GM12878 (cell line): ENCODE measurements around the gene GLA. TPM values are rescaled to one million over a fixed set of nuclear protein-coding genes. Genes with fewer than 3 reads are reported as not detected.

Experiments used
- EP300 ChIP-seq, 2 experiments: fragments of 150-350 bp in 1 of 2; IDR thresholded peaks; 2 replicates each; pipeline ENCODE4 v1.6.1; 2011 to 2012; ENCODE audit warnings: low read depth in 2 of 2, low read length in 2 of 2, borderline replicate concordance in 1 of 2, improper control_type of control experiment in 1 of 2, inconsistent platforms in 1 of 2; ENCODE audit not compliant: control insufficient read depth in 1 of 2
- IRF4 ChIP-seq: IDR thresholded peaks from 2 replicates; pipeline ENCODE4 v1.6.1; 2011; ENCODE audit warnings: low read depth, low read length
- KDM1A ChIP-seq: fragments of 200-600 bp; sonication (generic); IDR thresholded peaks from 2 replicates; pipeline ENCODE4 v1.6.1; 2016; ENCODE audit warnings: borderline replicate concordance
- KLF5 ChIP-seq: fragments of 450-650 bp; IDR thresholded peaks from 2 replicates; pipeline ENCODE4 v1.6.1; 2014; ENCODE audit warnings: mild to moderate bottlenecking; ENCODE audit not compliant: partially characterized antibody
- NFYB ChIP-seq: IDR thresholded peaks from 2 replicates; pipeline ENCODE4 v1.6.1; 2011; ENCODE audit warnings: low read depth, mild to moderate bottlenecking, low read length, improper control_type of control experiment, moderate library complexity; ENCODE audit not compliant: insufficient read depth
- SREBF2 ChIP-seq: IDR thresholded peaks from 2 replicates; pipeline ENCODE4 v1.6.1; 2012; ENCODE audit warnings: mild to moderate bottlenecking, low read length
- SRF ChIP-seq, 2 experiments: IDR thresholded peaks; 2 replicates each; pipeline ENCODE4 v1.6.1; 2011; ENCODE audit warnings: low read depth in 2 of 2, low read length in 2 of 2, mild to moderate bottlenecking in 1 of 2, moderate library complexity in 1 of 2
- TAF1 ChIP-seq: IDR thresholded peaks from 2 replicates; pipeline ENCODE4 v1.6.1; 2011; ENCODE audit warnings: mild to moderate bottlenecking, low read depth, low read length, borderline replicate concordance
- ZSCAN29 ChIP-seq: fragments of 450-650 bp; IDR thresholded peaks from 2 replicates; pipeline ENCODE4 v1.6.1; 2017; ENCODE audit warnings: mild to moderate bottlenecking, moderate library complexity
- polyA plus RNA-seq, 11 experiments: library from polyadenylated mRNA; depleted of rRNA in 4 of 11; unstranded in 6 of 11; stranded (reverse) in 5 of 11; fragments of >200 nt; fragmentation: Nextera tagmentation in 4 of 11; fragmentation: Illumina TruSeq in 1 of 11; extraction: Ambion mirVana in 4 of 11; extraction: Trizol in 1 of 11; gene quantifications; 1 replicate in 1 of 11; 2 replicates in 10 of 11; pipeline versions ENCODE4 v1.2.1 to v1.2.3, GENCODE V29; 2011 to 2016; ENCODE audit warnings: inconsistent platforms in 2 of 11, missing spikeins in 2 of 11, low read depth in 1 of 11
- total RNA-seq, 4 experiments: library from RNA; depleted of rRNA in 3 of 4; stranded (reverse); fragments of >200 nt in 3 of 4; fragmentation: Illumina TruSeq in 1 of 4; extraction: Trizol in 1 of 4; gene quantifications; 2 replicates each; pipeline versions ENCODE4 v1.2.1 to v1.2.3, GENCODE V29; 2013 to 2021
- TF ChIP-seq, protein P1 (sequence below): fragments of 150-350 bp; IDR thresholded peaks from 2 replicates; pipeline ENCODE4 v1.6.1; 2016; ENCODE audit warnings: low read depth, low read length
- TF ChIP-seq, protein P2 (sequence below): IDR thresholded peaks from 2 replicates; pipeline ENCODE4 v1.6.1; 2012; ENCODE audit warnings: improper control_type of control experiment, low read depth, low read length; ENCODE audit not compliant: insufficient replicate concordance
- TF ChIP-seq, protein P3 (sequence below): IDR thresholded peaks from 2 replicates; pipeline ENCODE4 v1.6.1; 2012; ENCODE audit warnings: low read length, inconsistent platforms
- TF ChIP-seq, protein P4 (sequence below): fragments of 450-650 bp; IDR thresholded peaks from 2 replicates; pipeline ENCODE4 v1.6.1; 2018; ENCODE audit warnings: mild to moderate bottlenecking, low read depth, moderate library complexity; ENCODE audit not compliant: partially characterized antibody

Gene GLA
- total and polyA plus RNA-seq, 10 of the 15 experiments (the other 5 are each of a cell fraction or from before 2014, with no cell fraction given), result 23.8 to 66.4 (median 29.1) TPM

DNA sequence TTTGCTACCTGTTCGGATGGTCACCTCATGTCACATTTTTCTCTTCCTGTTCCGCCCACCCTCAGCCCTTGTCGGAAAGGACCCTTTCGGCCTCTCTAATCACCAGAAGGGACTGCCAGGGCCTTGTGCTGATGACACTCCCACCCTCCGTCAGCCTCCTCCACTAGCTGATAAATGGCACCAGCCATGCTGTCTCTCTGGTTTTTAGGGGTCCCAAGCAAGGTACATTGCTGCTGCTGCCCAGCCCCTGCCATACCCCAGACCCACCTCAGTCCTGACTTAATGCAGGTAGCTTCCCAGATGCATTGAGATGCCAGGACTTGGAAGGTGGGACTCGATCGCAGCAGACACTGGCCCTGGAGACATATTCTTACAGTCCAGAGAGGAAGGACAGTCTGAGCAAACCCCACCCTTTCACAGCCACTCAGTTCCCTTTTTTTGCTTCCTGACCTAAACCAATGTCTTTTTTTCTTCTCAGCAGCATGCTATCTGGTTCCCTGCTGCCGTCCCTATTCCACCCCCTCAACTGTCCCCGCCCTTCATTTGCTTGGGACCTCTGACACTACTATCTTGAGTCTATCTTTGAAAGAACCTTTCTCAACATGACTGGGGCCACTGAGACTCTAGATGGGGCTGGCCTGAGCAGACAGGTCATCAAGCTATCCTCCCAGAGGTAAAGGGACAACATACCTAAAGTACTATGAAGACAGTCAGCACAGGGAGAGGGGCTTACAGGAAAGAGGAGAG is 21.8 kb downstream of the GLA start, which contains the start of gene BTK (continued):
- TF ChIP-seq, protein P1, sequence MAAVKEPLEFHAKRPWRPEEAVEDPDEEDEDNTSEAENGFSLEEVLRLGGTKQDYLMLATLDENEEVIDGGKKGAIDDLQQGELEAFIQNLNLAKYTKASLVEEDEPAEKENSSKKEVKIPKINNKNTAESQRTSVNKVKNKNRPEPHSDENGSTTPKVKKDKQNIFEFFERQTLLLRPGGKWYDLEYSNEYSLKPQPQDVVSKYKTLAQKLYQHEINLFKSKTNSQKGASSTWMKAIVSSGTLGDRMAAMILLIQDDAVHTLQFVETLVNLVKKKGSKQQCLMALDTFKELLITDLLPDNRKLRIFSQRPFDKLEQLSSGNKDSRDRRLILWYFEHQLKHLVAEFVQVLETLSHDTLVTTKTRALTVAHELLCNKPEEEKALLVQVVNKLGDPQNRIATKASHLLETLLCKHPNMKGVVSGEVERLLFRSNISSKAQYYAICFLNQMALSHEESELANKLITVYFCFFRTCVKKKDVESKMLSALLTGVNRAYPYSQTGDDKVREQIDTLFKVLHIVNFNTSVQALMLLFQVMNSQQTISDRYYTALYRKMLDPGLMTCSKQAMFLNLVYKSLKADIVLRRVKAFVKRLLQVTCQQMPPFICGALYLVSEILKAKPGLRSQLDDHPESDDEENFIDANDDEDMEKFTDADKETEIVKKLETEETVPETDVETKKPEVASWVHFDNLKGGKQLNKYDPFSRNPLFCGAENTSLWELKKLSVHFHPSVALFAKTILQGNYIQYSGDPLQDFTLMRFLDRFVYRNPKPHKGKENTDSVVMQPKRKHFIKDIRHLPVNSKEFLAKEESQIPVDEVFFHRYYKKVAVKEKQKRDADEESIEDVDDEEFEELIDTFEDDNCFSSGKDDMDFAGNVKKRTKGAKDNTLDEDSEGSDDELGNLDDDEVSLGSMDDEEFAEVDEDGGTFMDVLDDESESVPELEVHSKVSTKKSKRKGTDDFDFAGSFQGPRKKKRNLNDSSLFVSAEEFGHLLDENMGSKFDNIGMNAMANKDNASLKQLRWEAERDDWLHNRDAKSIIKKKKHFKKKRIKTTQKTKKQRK, result no peak
- TF ChIP-seq, protein P2, sequence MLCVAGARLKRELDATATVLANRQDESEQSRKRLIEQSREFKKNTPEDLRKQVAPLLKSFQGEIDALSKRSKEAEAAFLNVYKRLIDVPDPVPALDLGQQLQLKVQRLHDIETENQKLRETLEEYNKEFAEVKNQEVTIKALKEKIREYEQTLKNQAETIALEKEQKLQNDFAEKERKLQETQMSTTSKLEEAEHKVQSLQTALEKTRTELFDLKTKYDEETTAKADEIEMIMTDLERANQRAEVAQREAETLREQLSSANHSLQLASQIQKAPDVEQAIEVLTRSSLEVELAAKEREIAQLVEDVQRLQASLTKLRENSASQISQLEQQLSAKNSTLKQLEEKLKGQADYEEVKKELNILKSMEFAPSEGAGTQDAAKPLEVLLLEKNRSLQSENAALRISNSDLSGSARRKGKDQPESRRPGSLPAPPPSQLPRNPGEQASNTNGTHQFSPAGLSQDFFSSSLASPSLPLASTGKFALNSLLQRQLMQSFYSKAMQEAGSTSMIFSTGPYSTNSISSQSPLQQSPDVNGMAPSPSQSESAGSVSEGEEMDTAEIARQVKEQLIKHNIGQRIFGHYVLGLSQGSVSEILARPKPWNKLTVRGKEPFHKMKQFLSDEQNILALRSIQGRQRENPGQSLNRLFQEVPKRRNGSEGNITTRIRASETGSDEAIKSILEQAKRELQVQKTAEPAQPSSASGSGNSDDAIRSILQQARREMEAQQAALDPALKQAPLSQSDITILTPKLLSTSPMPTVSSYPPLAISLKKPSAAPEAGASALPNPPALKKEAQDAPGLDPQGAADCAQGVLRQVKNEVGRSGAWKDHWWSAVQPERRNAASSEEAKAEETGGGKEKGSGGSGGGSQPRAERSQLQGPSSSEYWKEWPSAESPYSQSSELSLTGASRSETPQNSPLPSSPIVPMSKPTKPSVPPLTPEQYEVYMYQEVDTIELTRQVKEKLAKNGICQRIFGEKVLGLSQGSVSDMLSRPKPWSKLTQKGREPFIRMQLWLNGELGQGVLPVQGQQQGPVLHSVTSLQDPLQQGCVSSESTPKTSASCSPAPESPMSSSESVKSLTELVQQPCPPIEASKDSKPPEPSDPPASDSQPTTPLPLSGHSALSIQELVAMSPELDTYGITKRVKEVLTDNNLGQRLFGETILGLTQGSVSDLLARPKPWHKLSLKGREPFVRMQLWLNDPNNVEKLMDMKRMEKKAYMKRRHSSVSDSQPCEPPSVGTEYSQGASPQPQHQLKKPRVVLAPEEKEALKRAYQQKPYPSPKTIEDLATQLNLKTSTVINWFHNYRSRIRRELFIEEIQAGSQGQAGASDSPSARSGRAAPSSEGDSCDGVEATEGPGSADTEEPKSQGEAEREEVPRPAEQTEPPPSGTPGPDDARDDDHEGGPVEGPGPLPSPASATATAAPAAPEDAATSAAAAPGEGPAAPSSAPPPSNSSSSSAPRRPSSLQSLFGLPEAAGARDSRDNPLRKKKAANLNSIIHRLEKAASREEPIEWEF, result no peak
- TF ChIP-seq, protein P3, sequence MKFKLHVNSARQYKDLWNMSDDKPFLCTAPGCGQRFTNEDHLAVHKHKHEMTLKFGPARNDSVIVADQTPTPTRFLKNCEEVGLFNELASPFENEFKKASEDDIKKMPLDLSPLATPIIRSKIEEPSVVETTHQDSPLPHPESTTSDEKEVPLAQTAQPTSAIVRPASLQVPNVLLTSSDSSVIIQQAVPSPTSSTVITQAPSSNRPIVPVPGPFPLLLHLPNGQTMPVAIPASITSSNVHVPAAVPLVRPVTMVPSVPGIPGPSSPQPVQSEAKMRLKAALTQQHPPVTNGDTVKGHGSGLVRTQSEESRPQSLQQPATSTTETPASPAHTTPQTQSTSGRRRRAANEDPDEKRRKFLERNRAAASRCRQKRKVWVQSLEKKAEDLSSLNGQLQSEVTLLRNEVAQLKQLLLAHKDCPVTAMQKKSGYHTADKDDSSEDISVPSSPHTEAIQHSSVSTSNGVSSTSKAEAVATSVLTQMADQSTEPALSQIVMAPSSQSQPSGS, result no peak
- no peak for TF ChIP-seq KLF5
- no peak for TF ChIP-seq ZSCAN29
- TF ChIP-seq IRF4, result peak; percentile 55
- TF ChIP-seq, protein P4, sequence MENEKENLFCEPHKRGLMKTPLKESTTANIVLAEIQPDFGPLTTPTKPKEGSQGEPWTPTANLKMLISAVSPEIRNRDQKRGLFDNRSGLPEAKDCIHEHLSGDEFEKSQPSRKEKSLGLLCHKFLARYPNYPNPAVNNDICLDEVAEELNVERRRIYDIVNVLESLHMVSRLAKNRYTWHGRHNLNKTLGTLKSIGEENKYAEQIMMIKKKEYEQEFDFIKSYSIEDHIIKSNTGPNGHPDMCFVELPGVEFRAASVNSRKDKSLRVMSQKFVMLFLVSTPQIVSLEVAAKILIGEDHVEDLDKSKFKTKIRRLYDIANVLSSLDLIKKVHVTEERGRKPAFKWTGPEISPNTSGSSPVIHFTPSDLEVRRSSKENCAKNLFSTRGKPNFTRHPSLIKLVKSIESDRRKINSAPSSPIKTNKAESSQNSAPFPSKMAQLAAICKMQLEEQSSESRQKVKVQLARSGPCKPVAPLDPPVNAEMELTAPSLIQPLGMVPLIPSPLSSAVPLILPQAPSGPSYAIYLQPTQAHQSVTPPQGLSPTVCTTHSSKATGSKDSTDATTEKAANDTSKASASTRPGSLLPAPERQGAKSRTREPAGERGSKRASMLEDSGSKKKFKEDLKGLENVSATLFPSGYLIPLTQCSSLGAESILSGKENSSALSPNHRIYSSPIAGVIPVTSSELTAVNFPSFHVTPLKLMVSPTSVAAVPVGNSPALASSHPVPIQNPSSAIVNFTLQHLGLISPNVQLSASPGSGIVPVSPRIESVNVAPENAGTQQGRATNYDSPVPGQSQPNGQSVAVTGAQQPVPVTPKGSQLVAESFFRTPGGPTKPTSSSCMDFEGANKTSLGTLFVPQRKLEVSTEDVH, result no peak
- TF ChIP-seq SREBF2, result no peak
- TF ChIP-seq EP300 (IDR thresholded peaks at IDR 0.05; ENCODE audit: borderline replicate concordance in 1 of 2, control insufficient read depth in 1 of 2, low read depth in 2 of 2, low read length in 2 of 2), result no peak
- no peak for TF ChIP-seq NFYB
- TF ChIP-seq SRF (IDR thresholded peaks at IDR 0.05; ENCODE audit: low read depth in 2 of 2, low read length in 2 of 2), result no peak
- TF ChIP-seq KDM1A, result no peak
- peak; percentile 61 for TF ChIP-seq TAF1
